Caco-2 (cell line): ENCODE results near the gene DDX31. TPM values are rescaled to one million over a fixed set of nuclear protein-coding genes. Genes with fewer than 3 reads are reported as not detected.

Experiments used
- BruUV-seq: library from RNA; stranded (reverse); fragments of 400-500 nt; replicated peaks from 2 replicates; lab custom pipeline; 2021; lab: Mats Ljungman, UMichigan
- CTCF ChIA-PET: fragments of 300-600 bp; sonication (Branson Sonifier 250); formaldehyde crosslinking; loops from one replicate; lab custom pipeline; 2022; ENCODE audit warnings: antibody characterized with exemption; lab: Charles Lee
- POLR2A ChIA-PET: fragments of 300-600 bp; sonication (Branson Sonifier 250); formaldehyde crosslinking; loops from one replicate; lab custom pipeline; 2022; ENCODE audit warnings: antibody characterized with exemption; lab: Charles Lee
- DNase-seq, 2 experiments: peaks; one replicate each; pipeline versions ENCODE4 v3.0.0 to v3.0.0-alpha.2; 2020 to 2022
- H3K27me3 ChIP-seq: replicated peaks from 2 replicates; pipeline ENCODE4 v1.6.0; 2011; ENCODE audit warnings: low read length; ENCODE audit not compliant: control insufficient read depth, insufficient read depth
- H3K36me3 ChIP-seq: 2 replicates; pipeline ENCODE4 v1.5.1; 2011; ENCODE audit warnings: low read length; ENCODE audit not compliant: control insufficient read depth, insufficient read depth
- H3K4me1 ChIP-seq: fragments of 250-450 bp; sonication (Bioruptor Pico); 2 replicates; pipeline ENCODE4 v1.5.1; 2020; ENCODE audit warnings: mild to moderate bottlenecking
- H3K4me3 ChIP-seq: 2 replicates; pipeline ENCODE4 v1.5.1; 2011; ENCODE audit warnings: low read depth, mild to moderate bottlenecking, control low read depth, low read length
- H3K9me3 ChIP-seq: fragments of 250-450 bp; sonication (Bioruptor Pico); 2 replicates; pipeline ENCODE4 v1.5.1; 2020; ENCODE audit warnings: mild to moderate bottlenecking, moderate library complexity
- H3K27ac Mint-ChIP-seq: one replicate; pipeline ENCODE4 v1.8.0; 2022; ENCODE audit warnings: mixed read lengths; ENCODE audit not compliant: unreplicated experiment
- H3K27me3 Mint-ChIP-seq: one replicate; pipeline ENCODE4 v1.8.0; 2022; ENCODE audit warnings: mixed read lengths; ENCODE audit not compliant: insufficient read depth, unreplicated experiment
- H3K36me3 Mint-ChIP-seq: one replicate; pipeline ENCODE4 v1.8.0; 2022; ENCODE audit warnings: mild to moderate bottlenecking, mixed read lengths; ENCODE audit not compliant: insufficient read depth, unreplicated experiment
- H3K4me1 Mint-ChIP-seq: one replicate; pipeline ENCODE4 v1.8.0; 2022; ENCODE audit warnings: low read depth, mixed read lengths; ENCODE audit not compliant: unreplicated experiment
- H3K4me3 Mint-ChIP-seq: one replicate; pipeline ENCODE4 v1.8.0; 2022; ENCODE audit warnings: mild to moderate bottlenecking, moderate library complexity, mixed read lengths; ENCODE audit not compliant: unreplicated experiment
- H3K9me3 Mint-ChIP-seq: one replicate; pipeline ENCODE4 v1.8.0; 2022; ENCODE audit warnings: mixed read lengths; ENCODE audit not compliant: unreplicated experiment
- CTCF ChIP-seq, 2 experiments: fragments of 200-600 bp in 1 of 2; IDR thresholded peaks; 1 replicate in 1 of 2; 2 replicates in 1 of 2; pipeline versions ENCODE4 v1.5.1 to v1.8.0; 2011 to 2022; ENCODE audit warnings: antibody characterized with exemption in 1 of 2, control low read depth in 1 of 2, inconsistent platforms in 1 of 2, low read depth in 1 of 2, low read length in 1 of 2, mild to moderate bottlenecking in 1 of 2, moderate library complexity in 1 of 2; ENCODE audit not compliant: insufficient read depth in 1 of 2, severe bottlenecking in 1 of 2, unreplicated experiment in 1 of 2
- intact Hi-C: fragments of 100-400 bp; cut with micrococcal nuclease; formaldehyde crosslinking; loops from one replicate; pipeline ENCODE4 v1.10.0; 2022; ENCODE audit not compliant: unreplicated experiment
- total RNA-seq: library from RNA; stranded (reverse); gene quantifications from 2 replicates; pipeline ENCODE4 v1.2.3, GENCODE V29; 2022

DDX31 gene
- total RNA-seq, 1 experiment from 2014 or later: 23.1 TPM

DNA sequence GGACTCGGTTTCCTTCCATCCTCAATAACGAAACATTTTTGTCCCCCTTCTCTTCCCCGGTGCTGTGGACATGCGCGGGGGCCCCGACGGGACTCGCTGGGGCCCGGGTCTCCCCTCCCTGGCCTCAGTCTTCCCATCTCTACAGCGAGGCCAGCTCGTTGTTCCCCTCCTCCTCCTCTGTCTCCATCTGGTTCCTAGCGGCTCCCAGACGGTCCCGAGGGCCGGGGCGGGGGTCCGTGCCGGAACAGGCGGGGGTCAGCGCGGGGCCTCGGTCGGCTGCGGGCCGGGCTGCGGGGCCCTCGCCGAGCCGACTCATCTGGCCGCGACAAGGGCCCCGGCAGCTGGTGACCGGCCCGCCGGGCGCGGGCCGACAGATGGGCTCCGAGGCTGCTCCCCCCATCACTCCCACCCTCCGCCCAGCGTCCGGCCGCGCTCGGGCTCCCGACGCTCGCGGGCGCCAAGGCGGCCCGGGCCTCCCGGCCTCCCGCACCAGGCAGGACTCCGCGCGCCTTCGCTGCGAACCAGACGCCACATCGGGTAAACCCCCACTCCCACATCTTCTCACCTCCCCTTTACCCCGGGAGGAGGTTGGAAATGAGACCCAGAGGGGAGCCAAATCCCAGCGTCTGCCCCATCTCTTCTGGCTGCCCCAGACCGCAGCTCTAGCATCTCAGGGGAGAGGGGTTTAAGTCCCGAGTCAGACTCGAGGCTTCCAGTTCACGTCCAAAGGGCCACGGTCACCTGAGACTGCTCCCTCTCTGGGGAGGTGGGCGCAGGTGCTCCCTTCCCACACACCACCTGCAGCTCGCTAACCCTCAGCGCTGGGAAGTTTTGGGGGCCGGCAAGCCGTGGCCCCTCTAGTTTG, 79.2 kb downstream of the DDX31 start:
- H3K4me1 ChIP-seq: no peaks in the 10 kb centered on the region
- intact Hi-C loops: no loop called here
- Mint-ChIP-seq H3K27me3 (no peaks in the 10 kb centered on the region), H3K4me3 (peak overlapping the region; percentile 50), H3K9me3 (no peaks in the 10 kb centered on the region), H3K4me1 (no peaks in the 10 kb centered on the region), H3K36me3 (peaks cover 39% of the 10 kb centered on the region), H3K27ac (no peak overlapping the region)
- BruUV-seq: no TSS peak
- POLR2A ChIA-PET: no interaction called here
- no peaks in the 10 kb centered on the region for H3K36me3 ChIP-seq
- CTCF ChIA-PET: no interaction called here
- TF ChIP-seq CTCF (IDR thresholded peaks at IDR 0.05; ENCODE audit: insufficient read depth in 1 of 2, low read depth in 1 of 2, low read length in 1 of 2, severe bottlenecking in 1 of 2, unreplicated experiment in 1 of 2): no peak
- no peak overlapping the region for H3K4me3 ChIP-seq
- no peaks in the 10 kb centered on the region for H3K27me3 ChIP-seq
- H3K9me3 ChIP-seq: no peaks in the 10 kb centered on the region
- DNase-seq: no peak

GRCh38 chr9:132590037-132590317, 79.8 kb downstream of the DDX31 start:
- intact Hi-C loops: no loop called here
- TF ChIP-seq CTCF (IDR thresholded peaks at IDR 0.05; ENCODE audit: insufficient read depth in 1 of 2, low read depth in 1 of 2, low read length in 1 of 2, severe bottlenecking in 1 of 2, unreplicated experiment in 1 of 2): no peak
- no peak overlapping the region for H3K27ac Mint-ChIP-seq
- H3K9me3 Mint-ChIP-seq: no peaks in the 10 kb centered on the region
- peak overlapping the region; percentile 50 for H3K4me3 Mint-ChIP-seq
- H3K36me3 ChIP-seq: no peaks in the 10 kb centered on the region
- BruUV-seq: no TSS peak
- ChIA-PET POLR2A (no interaction called here), CTCF (no interaction called here)
- H3K4me1 ChIP-seq: no peaks in the 10 kb centered on the region
- H3K4me3 ChIP-seq: no peak overlapping the region
- no peaks in the 10 kb centered on the region for H3K9me3 ChIP-seq
- H3K36me3 Mint-ChIP-seq: peaks cover 34% of the 10 kb centered on the region
- H3K27me3 ChIP-seq: no peaks in the 10 kb centered on the region
- no peaks in the 10 kb centered on the region for H3K4me1 Mint-ChIP-seq
- no peak for DNase-seq
- H3K27me3 Mint-ChIP-seq: no peaks in the 10 kb centered on the region

GRCh38 chr9:132589148-132590036, 80.4 kb downstream of the DDX31 start:
- POLR2A ChIA-PET: no interaction called here

More at GRCh38 chr9:132589148-132590036, 80.4 kb downstream of the DDX31 start:
- Mint-ChIP-seq H3K27me3 (no peaks in the 10 kb centered on the region), H3K4me3 (peak overlapping the region; percentile 50), H3K9me3 (no peaks in the 10 kb centered on the region), H3K4me1 (no peaks in the 10 kb centered on the region), H3K27ac (no peak overlapping the region), H3K36me3 (peaks cover 32% of the 10 kb centered on the region)
- Histone ChIP-seq H3K36me3 (no peaks in the 10 kb centered on the region), H3K4me1 (no peaks in the 10 kb centered on the region), H3K4me3 (no peak overlapping the region), H3K9me3 (no peaks in the 10 kb centered on the region), H3K27me3 (no peaks in the 10 kb centered on the region)
- CTCF ChIA-PET: no interaction called here
- BruUV-seq: no TSS peak
- peak in 1 of 2 experiments; percentile 28 for TF ChIP-seq CTCF (IDR thresholded peaks at IDR 0.05; ENCODE audit: insufficient read depth in 1 of 2, low read depth in 1 of 2, low read length in 1 of 2, severe bottlenecking in 1 of 2, unreplicated experiment in 1 of 2)
- intact Hi-C loops: no loop called here
- DNase-seq: peak in 1 of 2 experiments; percentile 33
